Liver (tissue), 9 donors: Measurements from ENCODE around the gene BRCA2. TPM values are rescaled to one million over a fixed set of nuclear protein-coding genes. Genes with fewer than 3 reads are reported as not detected.

Experiments used
- DNase-seq: peaks from one replicate; pipeline ENCODE4 v3.0.0-alpha.2; 2017; ENCODE audit warnings: low spot score
- H3K27ac ChIP-seq, 2 donors: one replicate each; pipeline ENCODE4 v1.7.0; 2013; ENCODE audit warnings: inconsistent platforms in 2 of 2, low read length in 2 of 2, control low read depth in 1 of 2, low read depth in 1 of 2, mild to moderate bottlenecking in 1 of 2
- H3K27me3 ChIP-seq, 4 donors: one replicate each; pipeline versions ENCODE4 v1.6.1 to v1.7.0; 2013; ENCODE audit warnings: low read length in 3 of 4, inconsistent platforms in 1 of 4, mild to moderate bottlenecking in 1 of 4, moderate library complexity in 1 of 4; ENCODE audit not compliant: control insufficient read depth in 4 of 4, insufficient read depth in 4 of 4
- H3K36me3 ChIP-seq, 4 donors: one replicate each; pipeline versions ENCODE4 v1.6.1 to v1.7.0; 2013; ENCODE audit warnings: low read length in 3 of 4, mild to moderate bottlenecking in 3 of 4, low read depth in 1 of 4, moderate library complexity in 1 of 4; ENCODE audit not compliant: control insufficient read depth in 4 of 4, insufficient read depth in 3 of 4
- H3K4me1 ChIP-seq, 4 donors: one replicate each; pipeline versions ENCODE4 v1.6.1 to v1.7.0; 2013; ENCODE audit warnings: low read length in 3 of 4, mild to moderate bottlenecking in 3 of 4, moderate library complexity in 1 of 4; ENCODE audit not compliant: control insufficient read depth in 4 of 4, insufficient read depth in 4 of 4
- H3K4me3 ChIP-seq, 3 donors: one replicate each; pipeline versions ENCODE4 v1.6.1 to v1.7.0; 2013; ENCODE audit warnings: low read length in 3 of 3, control low read depth in 1 of 3, low read depth in 1 of 3, mild to moderate bottlenecking in 1 of 3
- H3K9ac ChIP-seq, 2 donors: one replicate each; pipeline ENCODE4 v1.7.0; 2013; ENCODE audit warnings: low read length in 2 of 2, mild to moderate bottlenecking in 2 of 2, moderate library complexity in 2 of 2, control low read depth in 1 of 2, low read depth in 1 of 2
- H3K9me3 ChIP-seq, 4 donors: one replicate each; pipeline versions ENCODE4 v1.6.1 to v1.7.0; 2013; ENCODE audit warnings: low read length in 3 of 4; ENCODE audit not compliant: control insufficient read depth in 4 of 4
- FOXA1 ChIP-seq: IDR thresholded peaks from 2 replicates; pipeline ENCODE4 v1.6.1; 2016; ENCODE audit warnings: antibody characterized with exemption
- HNF4A ChIP-seq, 2 donors: conservative IDR thresholded peaks; 2 replicates each; pipeline ENCODE4 v1.6.1; 2016; ENCODE audit warnings: antibody characterized with exemption in 2 of 2, mild to moderate bottlenecking in 2 of 2
- HNF4G ChIP-seq: IDR thresholded peaks from 2 replicates; pipeline ENCODE4 v1.6.1; 2016; ENCODE audit warnings: antibody characterized with exemption
- JUND ChIP-seq, 2 donors: IDR thresholded peaks; 2 replicates each; pipeline ENCODE4 v1.6.1; 2016; ENCODE audit warnings: antibody characterized with exemption in 2 of 2
- NR2F2 ChIP-seq: IDR thresholded peaks from 2 replicates; pipeline ENCODE4 v1.6.1; 2016; ENCODE audit warnings: antibody characterized with exemption
- RAD21 ChIP-seq, 2 donors: IDR thresholded peaks; 2 replicates each; pipeline ENCODE4 v1.6.1; 2016; ENCODE audit warnings: antibody characterized with exemption in 2 of 2, mild to moderate bottlenecking in 2 of 2
- REST ChIP-seq: IDR thresholded peaks from 2 replicates; pipeline ENCODE4 v1.6.1; 2016; ENCODE audit warnings: antibody characterized with exemption, mild to moderate bottlenecking
- RXRA ChIP-seq, 2 donors: IDR thresholded peaks; 2 replicates each; pipeline ENCODE4 v1.6.1; 2017 to 2018; ENCODE audit warnings: antibody characterized with exemption in 2 of 2, mild to moderate bottlenecking in 1 of 2
- TAF1 ChIP-seq: conservative IDR thresholded peaks from 2 replicates; pipeline ENCODE4 v1.6.1; 2016; ENCODE audit warnings: antibody characterized with exemption, mild to moderate bottlenecking
- YY1 ChIP-seq: IDR thresholded peaks from 2 replicates; pipeline ENCODE4 v1.6.1; 2016; ENCODE audit warnings: antibody characterized with exemption, mild to moderate bottlenecking
- ZBTB33 ChIP-seq: IDR thresholded peaks from 2 replicates; pipeline ENCODE4 v1.6.1; 2016; ENCODE audit warnings: antibody characterized with exemption
- WGBS: extraction: QIAGEN DNeasy Blood & Tissue Kit; methylation state at CpG from one replicate; pipeline ENCODE4 v1.1.7; 2013; 5-methylcytosine and 5-hydroxymethylcytosine counted together
- polyA plus RNA-seq, 2 donors: library from polyadenylated mRNA; stranded (reverse) in 1 of 2; unstranded in 1 of 2; fragments of 200-250 nt in 1 of 2; fragments of >200 nt in 1 of 2; fragmentation: Nextera tagmentation in 1 of 2; extraction: Ambion mirVana in 1 of 2; gene quantifications; one replicate each; pipeline versions ENCODE4 v1.2.1 to v1.2.3, GENCODE V29; 2013 to 2015
- total RNA-seq, 2 donors: library from RNA; depleted of rRNA; stranded (reverse); fragments of >200 nt; gene quantifications; one replicate each; pipeline ENCODE4 v1.2.3, GENCODE V29; 2014
- TF ChIP-seq, protein P1 (sequence below): fragments of 150-350 bp; IDR thresholded peaks from 2 replicates; pipeline ENCODE4 v1.5.1; 2017; ENCODE audit warnings: improper control_type of control experiment, low read depth, low read length; ENCODE audit not compliant: missing input control
- donor health status: healthy.
- donor health status: healthy.
- donor health status: healthy.
- donor health status: healthy.
- donor health status: healthy.

The BRCA2 gene
- total and polyA plus RNA-seq, 4 donors, result 0.39 to 10.8 (median 0.86) TPM

DNA sequence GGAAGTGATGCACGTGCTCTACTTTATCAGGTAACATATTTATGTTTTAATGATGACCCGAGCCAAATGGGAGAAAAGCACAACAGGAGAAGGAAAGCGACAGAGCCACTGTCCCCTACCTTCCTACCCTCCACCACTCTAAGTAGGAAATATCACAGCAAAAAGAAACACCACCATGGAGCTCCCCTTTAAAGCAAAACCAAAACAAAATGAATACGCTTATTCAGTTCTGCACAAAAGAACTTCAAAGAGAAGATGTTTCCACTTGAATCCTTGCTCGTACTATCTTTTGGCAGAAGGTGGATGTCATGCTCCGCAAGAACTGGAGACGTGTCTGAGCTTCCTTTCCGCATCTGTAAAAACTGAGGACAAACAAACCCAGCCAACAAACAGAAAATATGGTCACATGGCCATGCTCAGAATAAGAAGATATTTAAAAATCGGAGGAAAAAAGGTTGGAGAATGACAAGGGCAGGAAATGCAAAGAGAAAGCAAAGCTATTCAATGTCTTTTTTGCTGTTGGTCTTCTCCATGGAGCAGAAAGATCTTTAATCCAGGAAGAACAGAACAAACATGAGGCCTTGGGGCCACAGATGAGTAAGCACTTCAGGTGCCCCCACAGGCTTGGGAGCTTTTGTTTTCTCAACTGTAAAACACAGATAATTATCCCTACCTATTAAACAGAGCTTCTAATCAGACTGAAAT, 93.1 kb downstream of the BRCA2 start:
- H3K9me3 ChIP-seq, result no peaks in the 10 kb centered on the region
- H3K27ac ChIP-seq, result peak overlapping the region in 1 of 2 donors; percentile 91
- no peak overlapping the region for H3K4me3 ChIP-seq
- H3K4me1 ChIP-seq, result peaks cover 3 to 38% (median 30%) of the 10 kb centered on the region in 4 donors
- WGBS, result 90% methylated on average over 9 of the region's 9 CpGs
- H3K36me3 ChIP-seq, result peaks cover 1 to 32% (median 27%) of the 10 kb centered on the region in 4 donors
- DNase-seq, result no peak
- no peak overlapping the region for H3K9ac ChIP-seq
- no peaks in the 10 kb centered on the region for H3K27me3 ChIP-seq
- no peak for TF ChIP-seq ZBTB33
- TF ChIP-seq HNF4A (conservative IDR thresholded peaks at IDR 0.05), result no peak
- TF ChIP-seq FOXA1, result no peak
- TF ChIP-seq JUND (IDR thresholded peaks at IDR 0.05), result no peak
- TF ChIP-seq YY1, result no peak
- TF ChIP-seq RAD21 (IDR thresholded peaks at IDR 0.05), result no peak

DNA sequence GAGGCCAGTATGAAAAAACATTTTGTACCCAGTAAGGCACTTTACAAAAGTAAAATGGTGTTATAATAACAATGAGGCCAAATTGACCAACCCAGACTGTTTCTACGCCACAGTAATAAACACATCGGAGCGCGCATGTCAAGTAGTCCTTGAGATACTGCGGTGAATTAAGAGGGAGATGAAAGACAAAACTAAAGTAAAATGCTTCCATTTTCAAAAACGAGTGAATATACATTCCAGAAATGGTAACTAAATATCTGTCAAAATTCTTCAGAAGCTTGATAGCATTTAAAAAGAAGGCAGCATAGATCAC, 93.6 kb downstream of the BRCA2 start:
- Histone ChIP-seq H3K27ac (peak overlapping the region; percentile 79 to 91), H3K9me3 (no peaks in the 10 kb centered on the region), H3K9ac (peak overlapping the region in 1 of 2 donors; percentile 20), H3K4me1 (peaks cover 5 to 39% (median 30%) of the 10 kb centered on the region in 4 donors), H3K4me3 (no peak overlapping the region), H3K27me3 (no peaks in the 10 kb centered on the region), H3K36me3 (peaks cover 1 to 28% (median 23%) of the 10 kb centered on the region in 4 donors)
- DNase-seq, result no peak
- 90% methylated on average over 6 of the region's 6 CpGs for WGBS
- no peak for TF ChIP-seq RXRA (IDR thresholded peaks at IDR 0.05)
- TF ChIP-seq FOXA1, result no peak
- TF ChIP-seq TAF1, result no peak
- no peak for TF ChIP-seq YY1
- no peak for TF ChIP-seq HNF4G
- TF ChIP-seq, protein P1, sequence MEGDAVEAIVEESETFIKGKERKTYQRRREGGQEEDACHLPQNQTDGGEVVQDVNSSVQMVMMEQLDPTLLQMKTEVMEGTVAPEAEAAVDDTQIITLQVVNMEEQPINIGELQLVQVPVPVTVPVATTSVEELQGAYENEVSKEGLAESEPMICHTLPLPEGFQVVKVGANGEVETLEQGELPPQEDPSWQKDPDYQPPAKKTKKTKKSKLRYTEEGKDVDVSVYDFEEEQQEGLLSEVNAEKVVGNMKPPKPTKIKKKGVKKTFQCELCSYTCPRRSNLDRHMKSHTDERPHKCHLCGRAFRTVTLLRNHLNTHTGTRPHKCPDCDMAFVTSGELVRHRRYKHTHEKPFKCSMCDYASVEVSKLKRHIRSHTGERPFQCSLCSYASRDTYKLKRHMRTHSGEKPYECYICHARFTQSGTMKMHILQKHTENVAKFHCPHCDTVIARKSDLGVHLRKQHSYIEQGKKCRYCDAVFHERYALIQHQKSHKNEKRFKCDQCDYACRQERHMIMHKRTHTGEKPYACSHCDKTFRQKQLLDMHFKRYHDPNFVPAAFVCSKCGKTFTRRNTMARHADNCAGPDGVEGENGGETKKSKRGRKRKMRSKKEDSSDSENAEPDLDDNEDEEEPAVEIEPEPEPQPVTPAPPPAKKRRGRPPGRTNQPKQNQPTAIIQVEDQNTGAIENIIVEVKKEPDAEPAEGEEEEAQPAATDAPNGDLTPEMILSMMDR, result no peak
- TF ChIP-seq JUND (IDR thresholded peaks at IDR 0.05), result no peak
- TF ChIP-seq NR2F2, result no peak
- no peak for TF ChIP-seq REST
